GM12872 (cell line): ENCODE results near the gene ARF6.

ENCODE experiments used
- TF ChIP-seq, protein P1 (sequence below): IDR thresholded peaks from 3 replicates; pipeline ENCODE4 v1.5.1; 2011; ENCODE audit warnings: low read depth, mild to moderate bottlenecking, low read length, moderate library complexity; ENCODE audit not compliant: insufficient read depth

The ARF6 gene

DNA sequence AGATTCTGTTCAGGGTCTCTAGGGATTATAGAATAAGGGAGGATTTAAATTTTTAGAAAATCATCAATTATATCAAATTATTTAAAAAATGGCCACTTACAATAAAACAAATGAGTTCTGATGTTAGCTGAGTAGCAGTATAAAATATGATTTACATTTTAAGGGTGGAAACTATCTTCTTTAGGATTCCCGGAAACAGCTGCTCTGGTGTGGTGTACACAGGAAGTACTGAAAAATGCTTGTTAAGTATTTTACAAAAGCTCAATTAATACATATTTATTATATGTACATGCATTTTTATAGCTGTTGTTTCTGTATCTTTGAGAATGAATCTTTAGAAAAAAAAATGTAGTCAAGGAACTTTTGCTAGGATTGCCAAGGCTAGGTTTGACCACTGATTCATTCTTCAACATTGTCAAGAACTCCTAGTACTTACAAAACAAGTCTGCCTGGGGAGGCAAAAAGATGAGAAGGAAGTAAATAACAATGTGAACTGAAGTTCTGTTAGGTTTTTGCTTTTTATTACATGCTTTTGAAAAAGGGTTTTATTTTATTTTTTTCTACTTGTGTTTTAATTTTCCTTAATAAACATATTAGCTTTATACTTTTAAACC is 48.0 kb downstream of the ARF6 start:
- TF ChIP-seq, protein P1, sequence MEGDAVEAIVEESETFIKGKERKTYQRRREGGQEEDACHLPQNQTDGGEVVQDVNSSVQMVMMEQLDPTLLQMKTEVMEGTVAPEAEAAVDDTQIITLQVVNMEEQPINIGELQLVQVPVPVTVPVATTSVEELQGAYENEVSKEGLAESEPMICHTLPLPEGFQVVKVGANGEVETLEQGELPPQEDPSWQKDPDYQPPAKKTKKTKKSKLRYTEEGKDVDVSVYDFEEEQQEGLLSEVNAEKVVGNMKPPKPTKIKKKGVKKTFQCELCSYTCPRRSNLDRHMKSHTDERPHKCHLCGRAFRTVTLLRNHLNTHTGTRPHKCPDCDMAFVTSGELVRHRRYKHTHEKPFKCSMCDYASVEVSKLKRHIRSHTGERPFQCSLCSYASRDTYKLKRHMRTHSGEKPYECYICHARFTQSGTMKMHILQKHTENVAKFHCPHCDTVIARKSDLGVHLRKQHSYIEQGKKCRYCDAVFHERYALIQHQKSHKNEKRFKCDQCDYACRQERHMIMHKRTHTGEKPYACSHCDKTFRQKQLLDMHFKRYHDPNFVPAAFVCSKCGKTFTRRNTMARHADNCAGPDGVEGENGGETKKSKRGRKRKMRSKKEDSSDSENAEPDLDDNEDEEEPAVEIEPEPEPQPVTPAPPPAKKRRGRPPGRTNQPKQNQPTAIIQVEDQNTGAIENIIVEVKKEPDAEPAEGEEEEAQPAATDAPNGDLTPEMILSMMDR: no peak

DNA sequence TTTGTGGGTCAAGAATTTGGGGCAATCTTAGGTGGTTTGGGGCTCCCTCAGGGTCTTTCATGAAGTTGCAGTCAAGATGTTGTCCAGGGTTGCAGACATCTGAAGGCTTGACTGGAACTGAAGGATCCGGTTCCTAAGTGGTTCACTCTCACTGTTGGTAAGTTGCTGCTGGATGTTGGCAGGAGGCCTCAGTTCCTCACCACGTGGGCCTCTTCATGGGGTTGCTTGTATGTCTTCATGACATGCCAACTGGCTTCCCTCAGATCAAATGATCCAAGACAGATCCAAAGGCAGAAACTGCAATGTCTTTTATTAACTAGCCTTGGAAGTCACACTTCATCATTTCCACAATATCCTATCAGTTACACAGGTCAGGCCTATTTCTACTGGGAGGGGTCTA is 49.2 kb downstream of the ARF6 start:
- TF ChIP-seq, protein P1: no peak

DNA sequence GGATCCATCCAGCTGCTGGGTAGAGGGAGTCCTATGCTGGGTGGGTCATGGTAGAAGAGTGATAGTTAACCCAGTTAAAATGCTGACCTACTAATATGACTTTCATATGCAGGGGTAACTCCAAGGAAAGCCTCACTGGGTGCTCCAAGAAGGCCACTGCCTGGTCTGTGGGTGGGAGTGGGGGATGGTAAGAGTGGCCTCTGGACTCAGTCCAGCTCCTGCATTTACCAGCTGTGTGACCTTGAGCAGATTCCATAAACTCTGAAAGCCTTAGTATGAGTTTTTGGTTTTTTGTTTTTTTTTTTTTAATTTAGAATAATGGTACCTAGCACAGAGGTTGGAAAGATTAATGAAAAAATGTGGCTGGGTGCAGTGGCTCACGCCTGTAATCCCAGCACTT is 51.6 kb downstream of the ARF6 start:
- TF ChIP-seq, protein P1: no peak

DNA sequence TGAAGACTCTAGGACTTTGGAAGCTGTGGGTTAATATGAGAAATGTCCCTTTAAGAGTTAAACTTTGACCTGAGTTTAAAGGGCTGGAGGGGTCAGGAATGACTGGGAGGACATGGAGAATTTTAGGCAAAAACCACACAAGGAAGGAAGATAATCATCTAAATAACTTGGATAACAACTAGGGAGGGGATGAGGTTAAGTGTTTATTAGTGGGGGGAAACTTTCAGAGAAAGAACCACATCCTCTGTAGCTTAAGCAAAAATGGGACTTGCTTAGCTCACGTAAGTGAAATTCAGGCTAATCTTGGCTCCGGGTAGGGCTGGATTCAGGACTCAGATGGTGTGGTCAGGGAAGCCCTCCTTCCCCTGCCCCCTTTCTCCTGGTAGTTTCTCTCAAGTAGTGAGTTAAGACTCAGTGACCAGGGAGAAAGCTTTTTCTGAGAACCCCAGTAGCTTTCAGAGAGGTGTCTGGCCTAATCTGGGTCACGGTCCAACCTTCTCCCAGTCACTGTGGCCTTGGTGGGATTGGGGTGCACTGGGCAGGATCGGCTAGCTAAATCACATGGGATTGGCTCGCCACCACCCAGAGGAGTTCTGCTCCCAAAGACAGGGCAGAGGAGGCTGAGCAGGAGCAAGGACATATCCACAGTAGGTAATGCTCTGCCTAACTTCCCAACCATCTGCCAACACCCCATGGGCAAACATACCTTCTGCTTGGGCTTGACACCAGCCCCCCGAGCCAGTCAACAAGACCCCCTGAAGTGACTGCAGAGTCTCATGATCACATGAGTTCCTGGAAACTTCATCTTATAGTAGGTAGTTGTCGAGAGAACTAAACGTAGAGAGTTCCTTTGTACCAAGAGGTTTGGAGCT is 52.8 kb downstream of the ARF6 start:
- TF ChIP-seq, protein P1: no peak
